Stomach (tissue), 9 donors: Measurements from ENCODE around the gene QSER1. TPM values are rescaled to one million over a fixed set of nuclear protein-coding genes. Genes with fewer than 3 reads are reported as not detected.
"Not testable (repeated sequence)": the region's sequence is repeated elsewhere in the genome, so short reads cannot be mapped to it uniquely, and the experiment has no call there.

Experiments
- DNase-seq, 2 donors: peaks; one replicate each; pipeline versions ENCODE4 v3.0.0 to v3.0.0-alpha.2; 2013 to 2019
- H3K27ac ChIP-seq, 5 donors: fragments of 200-600 bp in 4 of 5; sonication (generic) in 4 of 5; one replicate each; pipeline ENCODE4 v1.5.1; 2013 to 2019; ENCODE audit warnings: mild to moderate bottlenecking in 1 of 5, moderate library complexity in 1 of 5
- H3K27me3 ChIP-seq, 3 donors: fragments of 200-600 bp; sonication (generic); one replicate each; pipeline ENCODE4 v1.5.1; 2017 to 2019; ENCODE audit warnings: mixed run types in 1 of 3
- H3K36me3 ChIP-seq, 4 donors: fragments of 200-600 bp; sonication (generic); 1 replicate in 3 of 4; 2 replicates in 1 of 4; pipeline ENCODE4 v1.5.1; 2016 to 2019
- H3K4me1 ChIP-seq, 4 donors: fragments of 200-600 bp; sonication (generic); one replicate each; pipeline ENCODE4 v1.5.1; 2016 to 2019
- H3K4me3 ChIP-seq, 4 donors: fragments of 200-600 bp; sonication (generic) in 3 of 4; one replicate each; pipeline ENCODE4 v1.5.1; 2016 to 2019; ENCODE audit warnings: mild to moderate bottlenecking in 1 of 4
- H3K9me3 ChIP-seq, 4 donors: fragments of 200-600 bp; sonication (generic); one replicate each; pipeline ENCODE4 v1.5.1; 2016 to 2019
- CTCF ChIP-seq, 7 experiments: fragments of 450-650 bp in 4 of 7; fragments of 200-600 bp in 3 of 7; sonication (generic) in 3 of 7; IDR thresholded peaks; one replicate each; pipeline ENCODE4 v1.5.1; 2016 to 2019; ENCODE audit warnings: antibody characterized with exemption in 7 of 7, control low read depth in 2 of 7, mild to moderate bottlenecking in 1 of 7
- EP300 ChIP-seq: sonication (generic); formaldehyde crosslinking; IDR thresholded peaks from one replicate; pipeline ENCODE4 v1.6.1; 2017; ENCODE audit warnings: antibody characterized with exemption
- POLR2A ChIP-seq, 4 donors: fragments of 450-650 bp; IDR thresholded peaks; one replicate each; pipeline ENCODE4 v1.6.1; 2016; ENCODE audit warnings: antibody characterized with exemption in 4 of 4, control low read depth in 2 of 4, mild to moderate bottlenecking in 1 of 4, moderate library complexity in 1 of 4
- POLR2AphosphoS5 ChIP-seq, 3 donors: sonication (generic); formaldehyde crosslinking; IDR thresholded peaks; one replicate each; pipeline ENCODE4 v1.6.1; 2016; ENCODE audit warnings: antibody characterized with exemption in 3 of 3
- WGBS, 5 donors: extraction: QIAGEN DNeasy Blood & Tissue Kit in 3 of 5; methylation state at CpG; one replicate each; pipeline versions ENCODE4 v1.1.5 to v1.1.7; 2013 to 2018; 5-methylcytosine and 5-hydroxymethylcytosine counted together
- intact Hi-C: fragments of 100-400 bp; cut with DNase I; formaldehyde crosslinking; loops from one replicate; pipeline ENCODE4 v1.15.1; 2023; ENCODE audit warnings: low total_unique reads
- polyA plus RNA-seq, 3 donors: library from polyadenylated mRNA; stranded (reverse); fragments of 200-250 nt; gene quantifications; one replicate each; pipeline ENCODE4 v1.2.3, GENCODE V29; 2013
- total RNA-seq, 5 donors: library from RNA; depleted of rRNA; stranded (reverse); fragments of >200 nt; gene quantifications; one replicate each; pipeline versions ENCODE4 v1.1.0 to v1.2.3, GENCODE V29; 2014 to 2016
- donor health status: healthy with polysubstance abuse.
- donor health status: Bipolar disorder and iron deficiency.
- donor health status: healthy.

Gene QSER1
- total and polyA plus RNA-seq, 8 donors = 2.6 to 51.3 (median 13.5) TPM

- Histone ChIP-seq H3K27ac (no peak overlapping the region), H3K4me1 (no peaks in the 10 kb centered on the region), H3K27me3 (no peaks in the 10 kb centered on the region), H3K4me3 (no peak overlapping the region), H3K9me3 (no peaks in the 10 kb centered on the region), H3K36me3 (no peaks in the 10 kb centered on the region)
- intact Hi-C loops = no loop called here
- 64 to 79% (median 66%) methylated on average over 3 of the region's 3 CpGs for WGBS, 5 donors
- no peak for DNase-seq
- TF ChIP-seq EP300 (no peak), POLR2AphosphoS5 (IDR thresholded peaks at IDR 0.05) (no peak), POLR2A (IDR thresholded peaks at IDR 0.05) (no peak), CTCF (IDR thresholded peaks at IDR 0.05) (no peak)
Measured at GRCh38 chr11:32861850-32862577, 30.6 kb upstream of the QSER1 start.

- intact Hi-C loops = no loop called here
- no peak for TF ChIP-seq CTCF (IDR thresholded peaks at IDR 0.05)
- TF ChIP-seq EP300 = no peak
- no peak for TF ChIP-seq POLR2A (IDR thresholded peaks at IDR 0.05)
- TF ChIP-seq POLR2AphosphoS5 (IDR thresholded peaks at IDR 0.05) = no peak
Measured at GRCh38 chr11:32864555-32864954, 28.1 kb upstream of the QSER1 start.

GRCh38 chr11:32868752-32869151 is 23.9 kb upstream of the QSER1 start:
- H3K36me3 ChIP-seq, H3K27ac ChIP-seq, H3K9me3 ChIP-seq, H3K4me1 ChIP-seq, H3K4me3 ChIP-seq, H3K27me3 ChIP-seq, DNase-seq, intact Hi-C loops: not testable (repeated sequence)
- 71 to 86% (median 72%) methylated on average over 4 of the region's 4 CpGs for WGBS, 5 donors

More at GRCh38 chr11:32864555-32864954, 28.1 kb upstream of the QSER1 start:
- no peak for DNase-seq
- Histone ChIP-seq H3K9me3 (peaks cover 0 to 5% (median 2%) of the 10 kb centered on the region in 4 donors), H3K36me3 (no peaks in the 10 kb centered on the region), H3K27me3 (no peaks in the 10 kb centered on the region), H3K4me3 (no peak overlapping the region), H3K4me1 (no peaks in the 10 kb centered on the region), H3K27ac (no peak overlapping the region)

GRCh38 chr11:32870676-32871075 is 21.9 kb upstream of the QSER1 start:
- 41 to 59% (median 51%) methylated on average over 2 of the region's 2 CpGs for WGBS, 5 donors
- H3K27ac ChIP-seq = no peak overlapping the region
- peak in 1 of 2 donors; percentile 23 for DNase-seq
- H3K36me3 ChIP-seq = no peaks in the 10 kb centered on the region
- TF ChIP-seq EP300 = no peak
- no peak for TF ChIP-seq CTCF (IDR thresholded peaks at IDR 0.05)
- TF ChIP-seq POLR2A (IDR thresholded peaks at IDR 0.05) = no peak
- no peak for TF ChIP-seq POLR2AphosphoS5 (IDR thresholded peaks at IDR 0.05)
- peaks cover 0 to 4% (median 0%) of the 10 kb centered on the region in 3 donors for H3K27me3 ChIP-seq
- no peaks in the 10 kb centered on the region for H3K4me1 ChIP-seq
- intact Hi-C loops = no loop called here
- no peak overlapping the region for H3K4me3 ChIP-seq
- H3K9me3 ChIP-seq = peaks cover 0 to 5% (median 2%) of the 10 kb centered on the region in 4 donors

- Histone ChIP-seq H3K27me3 (peaks cover 0 to 4% (median 0%) of the 10 kb centered on the region in 3 donors), H3K36me3 (no peaks in the 10 kb centered on the region), H3K9me3 (no peaks in the 10 kb centered on the region), H3K4me1 (no peaks in the 10 kb centered on the region), H3K27ac (no peak overlapping the region), H3K4me3 (no peak overlapping the region)
- TF ChIP-seq POLR2A (IDR thresholded peaks at IDR 0.05) = no peak
- no peak for TF ChIP-seq POLR2AphosphoS5 (IDR thresholded peaks at IDR 0.05)
- TF ChIP-seq CTCF (IDR thresholded peaks at IDR 0.05) = no peak
- no peak for TF ChIP-seq EP300
- DNase-seq = no peak
- intact Hi-C loops = no loop called here
Measured at GRCh38 chr11:32874132-32874531, 18.5 kb upstream of the QSER1 start.
